GM19372 (cell line): Measurements from ENCODE around the gene PPP6R3.
"Not testable (repeated sequence)": the region's sequence is repeated elsewhere in the genome, so short reads cannot be mapped to it uniquely, and the experiment has no call there.

Source experiments
- ATAC-seq: cut with Tn5 transposase; IDR thresholded peaks from one replicate; pipeline ENCODE4 v1.9.1; 2021; ENCODE audit warnings: mild to moderate bottlenecking, low read depth, moderate library complexity; ENCODE audit not compliant: unreplicated experiment

The PPP6R3 gene

DNA sequence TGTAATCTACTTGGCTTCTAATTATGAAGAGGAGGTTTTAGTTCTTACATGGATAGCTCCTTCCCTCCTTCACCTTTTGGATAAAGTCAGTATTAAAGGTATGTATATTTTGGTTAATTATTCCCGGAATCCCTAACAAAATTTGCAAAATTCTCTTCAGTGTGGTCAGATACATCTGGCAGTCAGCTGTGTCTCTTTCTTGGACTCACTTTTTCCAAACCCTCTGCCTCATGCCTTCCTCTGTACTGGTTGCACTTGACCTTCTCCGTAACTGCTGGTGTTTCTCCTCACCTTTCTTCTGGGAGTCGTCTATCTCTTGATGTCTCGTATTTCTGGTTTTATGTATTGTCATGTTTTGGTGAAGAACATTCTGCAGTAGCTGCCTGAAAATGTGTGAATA, 62.5 kb downstream of the PPP6R3 start:
- no peak for ATAC-seq

GRCh38 chr11:68523743-68524142, 63.2 kb downstream of the PPP6R3 start:
- no peak for ATAC-seq

GRCh38 chr11:68524213-68524612, 63.7 kb downstream of the PPP6R3 start:
- no peak for ATAC-seq

GRCh38 chr11:68524681-68525080, 64.1 kb downstream of the PPP6R3 start:
- no peak for ATAC-seq

GRCh38 chr11:68525336-68525735, 64.8 kb downstream of the PPP6R3 start:
- ATAC-seq, result no peak

DNA sequence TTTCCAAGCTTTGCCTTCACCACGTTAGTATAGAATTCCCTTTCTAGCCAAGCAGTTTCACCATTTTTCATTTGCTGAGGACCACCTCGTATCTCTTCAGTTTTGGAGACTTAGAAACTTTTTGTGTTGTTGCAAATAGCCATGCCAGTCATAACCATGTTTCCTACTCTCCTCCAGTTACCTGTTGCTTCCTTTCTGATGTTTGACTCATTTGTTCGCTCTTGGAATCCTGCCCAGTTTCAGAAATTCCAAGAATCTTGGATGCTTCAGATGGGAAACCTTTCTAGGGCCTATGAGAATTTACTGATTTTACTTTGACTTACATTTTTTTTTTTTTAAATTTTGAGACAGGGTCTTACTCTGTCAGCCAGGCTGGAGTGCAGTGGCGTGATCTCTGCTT, 65.4 kb downstream of the PPP6R3 start:
- ATAC-seq, result no peak

DNA sequence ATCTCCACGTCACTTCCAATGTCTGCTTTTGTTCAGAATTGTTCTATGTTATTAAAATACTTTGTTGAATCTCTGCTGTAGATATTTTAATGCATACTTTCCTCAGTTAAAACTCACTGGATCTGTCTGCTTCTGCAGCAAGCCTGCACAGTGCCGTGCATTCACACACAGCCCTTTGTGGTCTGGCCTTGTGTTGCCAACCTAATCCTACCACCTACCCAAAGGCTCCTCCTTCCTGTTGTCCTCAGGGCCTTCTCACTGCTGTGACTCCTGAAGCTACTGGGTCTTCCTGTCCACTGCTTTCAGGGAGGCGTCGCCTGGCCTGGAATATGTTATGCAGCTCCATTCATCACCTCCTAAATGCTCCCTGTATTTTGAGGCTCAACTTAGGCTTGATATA, 67.0 kb downstream of the PPP6R3 start:
- ATAC-seq, result no peak

DNA sequence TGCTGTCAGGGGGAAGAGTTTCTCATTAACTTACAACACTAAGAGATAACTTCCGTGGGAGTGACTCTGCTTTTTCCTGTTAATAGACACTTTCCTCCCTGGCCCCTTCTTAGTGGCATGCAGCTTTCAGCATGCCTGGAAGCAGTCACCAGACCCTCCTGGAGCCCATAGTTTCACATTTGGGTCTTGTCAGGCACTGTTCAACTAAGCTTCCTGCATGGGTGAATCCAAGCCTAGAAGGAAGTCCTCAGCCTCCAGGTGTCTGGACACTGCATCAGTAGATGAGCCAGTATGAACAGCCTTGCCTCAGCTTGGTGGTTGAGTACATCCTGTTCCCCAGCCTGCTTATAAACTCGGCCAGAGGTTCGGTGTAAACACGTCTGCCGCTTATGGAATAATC, 68.1 kb downstream of the PPP6R3 start:
- ATAC-seq, result no peak

DNA sequence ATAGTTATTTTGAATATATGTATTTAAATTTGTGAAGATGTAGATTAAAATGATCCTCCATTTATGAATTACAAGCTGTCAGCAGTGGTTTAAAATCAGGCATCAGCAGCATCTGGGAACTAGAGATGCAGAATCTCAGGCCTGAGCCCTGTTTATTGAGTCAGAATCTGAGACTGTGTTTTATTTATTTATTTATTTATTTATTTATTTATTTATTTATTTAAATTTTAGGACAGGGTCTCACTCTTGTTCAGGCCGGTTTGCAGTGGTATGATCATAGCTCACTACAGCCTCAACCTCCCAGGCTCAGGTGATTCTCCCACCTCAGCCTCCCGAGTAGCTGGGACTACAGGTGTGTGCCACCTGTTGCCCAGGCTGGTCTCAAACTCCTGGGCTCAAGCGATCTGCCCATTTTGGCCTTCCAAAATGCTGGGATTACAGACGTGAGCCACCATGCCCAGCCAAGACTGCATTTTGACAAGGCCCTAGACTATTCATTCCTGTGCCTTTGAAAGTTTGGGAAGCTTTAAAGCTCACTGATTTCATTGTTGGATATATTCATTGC, 70.7 kb downstream of the PPP6R3 start:
- ATAC-seq, result no peak

- ATAC-seq, result no peak
Observed at GRCh38 chr11:68532727-68533369, 72.3 kb downstream of the PPP6R3 start.

DNA sequence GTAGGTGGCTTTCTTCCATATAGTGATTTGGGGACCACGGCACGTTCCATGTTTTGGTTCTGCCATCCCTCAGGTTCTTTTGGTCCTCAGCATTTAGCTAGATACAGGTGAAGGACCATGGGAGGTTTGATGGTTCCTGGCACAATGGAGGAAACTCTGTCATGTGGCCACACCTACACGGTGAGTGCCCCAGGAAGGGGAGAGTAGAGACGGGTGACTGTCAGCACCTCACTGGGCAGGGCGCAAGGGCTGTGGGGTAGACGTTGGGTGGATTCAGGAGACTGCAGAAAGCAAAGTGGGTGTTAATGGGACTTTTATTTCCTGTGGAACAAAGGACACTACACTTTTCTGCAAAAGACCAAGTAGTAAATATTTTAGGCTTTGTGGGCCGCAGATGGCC, 73.4 kb downstream of the PPP6R3 start:
- ATAC-seq, result no peak

GRCh38 chr11:68535098-68535497, 74.5 kb downstream of the PPP6R3 start:
- ATAC-seq, result no peak

DNA sequence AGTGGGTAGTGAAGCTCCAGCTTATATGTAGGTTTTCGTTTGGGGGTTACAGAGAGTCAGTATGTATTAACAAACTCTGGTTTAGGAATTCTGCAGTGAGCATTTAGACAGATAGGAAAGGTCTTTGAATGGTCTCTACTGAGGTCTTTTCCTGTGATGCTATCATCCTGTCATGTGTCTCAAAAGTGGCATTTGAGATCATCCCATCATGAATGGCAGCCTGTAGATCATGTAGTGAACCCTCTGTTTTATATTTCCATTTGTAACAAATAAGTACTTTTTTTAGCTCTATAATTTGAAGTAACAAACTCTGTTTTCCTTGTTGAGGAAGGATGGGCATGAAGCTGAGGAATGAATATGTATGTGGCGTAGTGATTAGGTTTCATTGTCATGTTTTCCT, 76.2 kb downstream of the PPP6R3 start:
- ATAC-seq, result no peak

GRCh38 chr11:68538025-68538424, 77.5 kb downstream of the PPP6R3 start:
- ATAC-seq, result no peak

DNA sequence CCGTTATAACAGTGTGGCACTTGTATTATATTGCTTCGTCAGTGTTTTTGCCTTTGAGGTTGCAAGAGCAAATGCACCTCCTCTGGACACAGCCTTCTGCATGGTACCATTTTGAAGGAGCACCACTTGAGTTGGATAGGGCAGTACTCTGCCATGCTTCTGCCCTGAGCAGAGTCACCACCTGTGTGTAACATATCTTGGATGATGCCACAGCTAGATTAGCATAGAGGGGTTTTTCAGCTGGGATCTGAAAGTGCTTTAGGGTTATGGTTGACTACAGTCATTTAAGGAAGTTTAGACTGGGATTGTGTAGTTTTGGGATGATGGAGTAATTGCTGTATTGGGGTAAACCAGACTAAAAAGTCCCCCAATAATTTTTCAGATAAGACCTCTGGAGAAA, 78.8 kb downstream of the PPP6R3 start:
- no peak for ATAC-seq

- not testable (repeated sequence) for ATAC-seq
Observed at GRCh38 chr11:68540504-68540903, 80.0 kb downstream of the PPP6R3 start.

DNA sequence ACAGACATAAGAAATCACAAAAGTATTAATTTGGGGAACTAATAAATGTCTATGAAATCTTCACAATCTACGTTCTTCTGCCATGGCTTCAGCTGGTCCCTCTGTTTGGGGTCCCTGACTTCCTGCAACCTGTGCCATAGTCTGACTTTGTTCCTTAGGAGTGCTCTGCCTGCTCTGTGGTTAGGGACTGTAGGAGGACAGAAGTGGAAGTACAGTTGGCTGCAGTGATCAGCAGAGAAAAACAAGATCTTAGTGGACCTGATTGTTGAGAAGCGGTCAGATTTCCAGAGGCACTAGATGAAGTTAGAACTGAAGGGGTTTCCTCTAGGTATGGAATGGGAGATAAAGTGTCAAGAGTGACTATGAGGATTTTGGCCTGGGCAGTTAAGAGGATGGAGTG, 80.6 kb downstream of the PPP6R3 start:
- ATAC-seq, result no peak

DNA sequence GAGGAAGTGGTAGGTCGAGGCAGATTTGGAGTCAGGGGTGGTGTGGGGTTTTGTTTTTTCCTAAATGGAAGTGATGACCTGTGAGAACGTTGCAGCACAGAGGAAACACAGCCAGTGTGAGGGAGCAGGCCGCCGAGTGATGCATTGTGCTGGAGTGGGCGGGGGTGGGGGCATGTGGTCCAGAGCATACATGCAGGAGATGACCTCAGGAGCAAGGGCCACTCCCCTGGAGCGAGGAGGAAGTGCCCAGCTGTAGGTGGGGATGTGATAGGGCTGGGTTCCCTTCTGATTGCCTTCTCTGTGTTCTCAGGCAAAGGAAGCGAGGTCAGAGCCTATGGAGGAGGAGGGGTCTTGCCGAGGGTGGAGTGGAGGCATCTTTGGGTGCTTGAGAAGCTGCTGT, 81.4 kb downstream of the PPP6R3 start:
- ATAC-seq, result no peak

DNA sequence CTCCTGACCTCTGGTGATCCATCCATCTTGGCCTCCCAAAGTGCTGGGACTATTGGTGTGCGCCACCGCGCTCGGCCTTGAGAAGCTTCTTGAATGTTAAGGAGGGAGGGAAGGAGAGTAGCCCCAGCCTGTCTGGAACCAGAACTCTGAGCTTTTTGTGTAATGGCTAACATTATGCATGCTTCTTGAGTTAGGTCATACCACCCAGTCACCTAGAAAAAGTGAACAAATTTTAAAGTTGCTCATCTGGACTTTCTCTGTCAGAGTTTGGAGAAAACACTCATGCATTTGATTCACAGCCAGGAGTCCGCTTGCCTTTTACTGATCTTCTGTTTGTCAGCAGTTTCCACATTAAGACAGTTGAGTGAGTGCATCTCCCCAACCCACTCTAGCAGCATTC, 82.1 kb downstream of the PPP6R3 start:
- ATAC-seq, result no peak

DNA sequence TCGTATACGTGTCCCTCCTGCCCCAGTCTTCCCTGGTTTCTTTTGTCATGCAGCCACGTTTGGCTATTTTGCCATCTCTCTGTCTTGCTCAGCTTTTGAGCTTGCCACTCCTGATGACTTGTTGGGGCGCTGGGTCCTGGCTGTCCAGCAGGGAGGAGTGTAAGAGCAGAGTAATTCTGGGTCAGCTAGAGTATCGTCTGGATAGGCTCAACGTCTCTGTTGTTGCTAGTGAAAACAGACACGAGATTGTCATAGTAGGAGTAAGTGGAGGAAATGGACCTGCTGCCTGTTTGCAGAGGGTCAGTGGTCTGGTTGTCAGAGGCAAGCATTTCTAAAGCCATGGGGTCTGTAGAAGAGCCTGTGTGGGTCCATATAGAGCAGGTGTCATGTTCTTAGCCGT, 83.0 kb downstream of the PPP6R3 start:
- ATAC-seq, result no peak

GRCh38 chr11:68545347-68545746, 84.8 kb downstream of the PPP6R3 start:
- no peak for ATAC-seq

DNA sequence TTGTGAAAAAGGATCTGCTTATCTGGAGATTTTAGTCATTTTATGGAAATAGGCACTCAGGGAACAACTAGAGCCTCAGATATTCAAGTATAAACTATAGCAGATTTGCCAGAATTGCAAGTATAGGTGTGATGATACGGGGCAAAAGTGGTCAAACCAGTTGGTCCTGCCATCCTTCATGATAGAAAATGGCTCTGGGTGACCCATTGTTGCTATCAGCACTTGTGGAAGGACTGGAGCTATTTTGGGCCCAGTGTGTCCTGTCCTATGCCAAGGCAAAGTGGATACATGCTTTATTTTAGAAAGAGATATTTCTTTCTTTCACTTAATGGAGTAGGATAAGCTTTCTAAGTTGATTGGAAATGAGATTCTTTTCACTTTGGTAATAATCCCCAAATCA, 85.2 kb downstream of the PPP6R3 start:
- ATAC-seq, result no peak

DNA sequence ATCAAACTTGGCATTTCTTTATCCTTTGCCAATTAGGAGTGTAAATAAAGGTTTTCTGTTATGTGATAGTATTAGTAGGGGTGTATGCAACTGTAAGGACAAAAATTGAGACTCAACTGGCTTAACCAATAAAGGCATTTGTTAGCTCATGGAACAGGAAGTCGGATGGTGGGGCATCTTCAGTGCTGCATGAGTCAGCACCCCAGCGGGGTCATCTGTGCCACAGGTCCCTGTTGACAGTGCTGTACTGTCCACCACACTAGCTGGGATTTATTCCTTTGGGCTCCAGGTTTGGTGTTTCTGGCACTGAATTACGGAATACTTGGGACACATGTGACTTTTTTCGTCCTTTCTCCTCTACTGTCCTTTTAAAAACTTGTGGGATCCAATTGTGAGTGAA, 86.0 kb downstream of the PPP6R3 start:
- no peak for ATAC-seq
